OCI-LY7 (cell line): ENCODE measurements around the gene KIF9. TPM values are rescaled to one million over a fixed set of nuclear protein-coding genes. Genes with fewer than 3 reads are reported as not detected.
A peak's percentile ranks its signal among the peaks of the same experiment; 100 is the strongest.

ENCODE experiments used
- Bru-seq: library from RNA; stranded (reverse); fragments of 400-500 nt; gene quantifications from one replicate; lab custom pipeline; 2021; lab: Mats Ljungman, UMichigan
- BruChase-seq, 2 experiments: library from RNA; stranded (reverse); fragments of 400-500 nt; gene quantifications; one replicate each; lab custom pipeline; 2021; lab: Mats Ljungman, UMichigan
- BruUV-seq: library from RNA; stranded (reverse); fragments of 400-500 nt; replicated peaks from 2 replicates; lab custom pipeline; 2021; lab: Mats Ljungman, UMichigan
- CTCF ChIA-PET: fragments of 300-600 bp; sonication (Branson Sonifier 250); formaldehyde crosslinking; loops from one replicate; lab custom pipeline; 2022; ENCODE audit warnings: antibody characterized with exemption; ENCODE audit not compliant: unreplicated experiment; lab: Charles Lee
- POLR2A ChIA-PET: fragments of 300-600 bp; sonication (Branson Sonifier 250); formaldehyde crosslinking; loops from one replicate; lab custom pipeline; 2022; ENCODE audit warnings: antibody characterized with exemption; lab: Charles Lee
- DNase-seq: peaks from one replicate; pipeline ENCODE4 v3.0.0-alpha.2; 2015; ENCODE audit warnings: low spot score
- H2AFZ ChIP-seq: fragments of 200-600 bp; sonication (generic), shearing (Covaris generic); 2 replicates; pipeline ENCODE4 v1.6.1; 2014; ENCODE audit warnings: mild to moderate bottlenecking, antibody characterized with exemption, low read length, moderate library complexity
- H3K27ac ChIP-seq: fragments of 200-600 bp; sonication (generic); 2 replicates; pipeline ENCODE4 v1.5.1; 2014; ENCODE audit warnings: mixed run types, low read depth, mild to moderate bottlenecking, moderate library complexity, low read length, inconsistent platforms; ENCODE audit not compliant: poor library complexity, severe bottlenecking
- H3K36me3 ChIP-seq: fragments of 200-600 bp; sonication (generic); 2 replicates; pipeline ENCODE4 v1.6.1; 2014; ENCODE audit warnings: mild to moderate bottlenecking, antibody characterized with exemption, low read length, moderate library complexity, mixed read lengths; ENCODE audit not compliant: insufficient read depth
- H3K4me1 ChIP-seq: fragments of 200-600 bp; sonication (generic); 2 replicates; pipeline ENCODE4 v1.5.1; 2014; ENCODE audit warnings: mild to moderate bottlenecking, low read length; ENCODE audit not compliant: insufficient read depth, poor library complexity, severe bottlenecking
- H3K4me2 ChIP-seq: fragments of 200-600 bp; sonication (generic); 2 replicates; pipeline ENCODE4 v1.6.1; 2014; ENCODE audit warnings: mild to moderate bottlenecking, low read length
- H3K4me3 ChIP-seq: fragments of 200-600 bp; sonication (generic); 2 replicates; pipeline ENCODE4 v1.5.1; 2014; ENCODE audit warnings: mild to moderate bottlenecking, low read depth, low read length; ENCODE audit not compliant: poor library complexity, severe bottlenecking
- H3K79me2 ChIP-seq: fragments of 200-600 bp; sonication (generic); 2 replicates; pipeline ENCODE4 v1.6.1; 2016; ENCODE audit warnings: low read depth, mild to moderate bottlenecking, low read length, moderate library complexity, mixed read lengths; ENCODE audit not compliant: insufficient read depth
- H3K9me2 ChIP-seq: fragments of 200-600 bp; sonication (generic); 2 replicates; pipeline ENCODE4 v1.6.1; 2016; ENCODE audit warnings: mild to moderate bottlenecking, low read length, mixed read lengths; ENCODE audit not compliant: insufficient read depth
- H3K9me3 ChIP-seq: fragments of 200-600 bp; sonication (generic); 2 replicates; pipeline ENCODE4 v1.6.1; 2014; ENCODE audit warnings: mild to moderate bottlenecking, mixed run types, low read length, mixed read lengths
- H4K20me1 ChIP-seq: fragments of 200-600 bp; sonication (generic); 2 replicates; pipeline ENCODE4 v1.6.1; 2014; ENCODE audit warnings: mild to moderate bottlenecking, antibody characterized with exemption, low read length, moderate library complexity, mixed read lengths; ENCODE audit not compliant: insufficient read depth
- CTCF ChIP-seq: fragments of 200-600 bp; sonication (generic); conservative IDR thresholded peaks from 2 replicates; pipeline ENCODE4 v1.5.1; 2014; ENCODE audit warnings: mild to moderate bottlenecking, antibody characterized with exemption, low read length, moderate library complexity, mixed read lengths
- EZH2phosphoT487 ChIP-seq: fragments of 200-600 bp; sonication (generic); IDR thresholded peaks from 2 replicates; pipeline ENCODE4 v1.6.1; 2018; ENCODE audit warnings: low read depth, borderline replicate concordance, mild to moderate bottlenecking, mixed run types, antibody characterized with exemption, low read length, moderate library complexity, mixed read lengths
- intact Hi-C: fragments of 100-400 bp; cut with micrococcal nuclease; formaldehyde crosslinking; loops from one replicate; pipeline ENCODE4 v1.10.0; 2022; ENCODE audit not compliant: unreplicated experiment
- long read RNA-seq: library from polyadenylated mRNA; stranded (forward); transcript quantifications from one replicate; pipeline ENCODE4 v2.0.0, GENCODE V29; 2022
- total RNA-seq, 2 experiments: library from RNA; depleted of rRNA in 1 of 2; stranded (reverse); fragments of >200 nt in 1 of 2; shearing (Covaris generic) in 1 of 2; gene quantifications; 2 replicates each; pipeline ENCODE4 v1.2.3, GENCODE V29; 2014 to 2022

Gene KIF9
- total RNA-seq (2014; rRNA removed; shearing (Covaris generic)) (4.7 and 11.7 TPM in 2 replicates), total RNA-seq (2022) (10.1 and 11.0 TPM in 2 replicates), Bru-seq, nascent RNA (percentile 38 among the genes with signal in this experiment), BruChase-seq, experiment 1, labeled RNA remaining after a 6-hour chase (percentile 36 among the genes with signal in this experiment), BruChase-seq, experiment 2, labeled RNA remaining after a 2-hour chase (percentile 34 among the genes with signal in this experiment)
- long read RNA-seq, partial matches to known transcripts = 0 of 4 reads
- long read RNA-seq, other reads (novel, unspliced or antisense) = 1 of 4 reads

- DNase-seq = peak; percentile 97
- no peaks in the 10 kb centered on the region for H4K20me1 ChIP-seq
- peaks cover 45% of the 10 kb centered on the region for H3K79me2 ChIP-seq
- peak within 1 kb of the TSS; percentile 81 for H3K4me3 ChIP-seq
- peak within 1 kb of the TSS; percentile 94 for H3K4me2 ChIP-seq
- ChIA-PET CTCF (no interaction called here), POLR2A (interaction anchor here (0.6 to 1.5 kb wide), 3 partner anchors 9 to 782 kb away, joined by 3 to 7 read pairs (median 5); no protein-coding TSS in a partner anchor)
- peak within 1 kb of the TSS; percentile 48 for H2AFZ ChIP-seq
- H3K36me3 ChIP-seq = peaks cover 10% of the 10 kb centered on the region
- no peaks in the 10 kb centered on the region for H3K9me3 ChIP-seq
- peaks cover 45% of the 10 kb centered on the region for H3K4me1 ChIP-seq
- TF ChIP-seq EZH2phosphoT487 = no peak
- TF ChIP-seq CTCF = no peak
- no peaks in the 10 kb centered on the region for H3K9me2 ChIP-seq
- intact Hi-C loops = loop anchor here (1.0 to 5.0 kb wide), 2 partner anchors 40 to 118 kb away; partner anchors contain the start of gene SETD2
- BruUV-seq = no TSS peak
- H3K27ac ChIP-seq = peak within 1 kb of the TSS; percentile 71
Measured at GRCh38 chr3:47282424-47283192, at the start of gene KIF9, which contains the start of gene KLHL18. Gene KIF9, minus strand, starts transcription at chr3:47282799. Its CDS starts 5,425 bp downstream, at chr3:47277374. Gene KLHL18, plus strand, starts transcription at chr3:47282944. Its CDS starts 22 bp downstream, at chr3:47282966.

DNA sequence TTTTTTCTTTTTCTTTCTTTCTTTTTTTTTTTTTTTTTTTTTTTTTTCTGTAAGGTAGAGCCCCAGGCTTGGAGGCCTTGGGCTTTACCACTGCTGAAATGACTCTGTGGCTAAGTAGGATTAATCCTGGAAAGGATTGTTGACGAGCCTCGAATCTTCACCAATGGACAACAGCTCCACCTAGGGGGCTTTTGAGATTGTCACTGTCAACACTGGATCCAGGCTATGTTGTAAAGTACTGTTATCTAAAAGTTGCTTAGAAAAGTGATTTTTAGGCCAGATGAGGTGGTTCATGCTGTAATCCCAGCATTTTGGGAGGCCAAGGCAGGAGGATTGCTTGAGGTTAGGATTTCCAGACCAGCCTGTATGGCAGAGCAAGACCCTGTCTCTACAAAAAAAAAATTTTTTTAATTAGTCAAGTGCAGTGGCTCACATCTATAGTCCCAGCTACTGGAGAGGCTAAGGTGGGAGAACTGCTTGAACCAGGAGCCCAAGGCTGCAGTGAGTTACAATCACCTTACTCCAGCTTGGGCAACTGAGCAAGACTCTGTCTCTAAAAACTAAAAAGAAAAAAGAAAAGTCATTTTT lies 41.8 kb upstream of the KIF9 start:
- Histone ChIP-seq H3K27ac (no peak overlapping the region), H3K4me2 (no peak overlapping the region), H3K79me2 (no peaks in the 10 kb centered on the region), H3K36me3 (peaks cover 89% of the 10 kb centered on the region), H3K9me2 (no peaks in the 10 kb centered on the region), H3K4me3 (no peak overlapping the region), H3K9me3 (no peaks in the 10 kb centered on the region), H3K4me1 (no peaks in the 10 kb centered on the region), H4K20me1 (no peaks in the 10 kb centered on the region), H2AFZ (no peak overlapping the region)
- TF ChIP-seq EZH2phosphoT487 = no peak
- TF ChIP-seq CTCF = peak; percentile 88
- intact Hi-C loops = loop anchor here (1.0 to 5.0 kb wide), 5 partner anchors 42 to 397 kb away; partner anchors contain the start of genes KIF9, KLHL18 and SETD2
- DNase-seq = peak; percentile 81
- no TSS peak for BruUV-seq
- CTCF ChIA-PET = no interaction called here
- POLR2A ChIA-PET = interaction anchor here (0.6 to 1.0 kb wide), 2 partner anchors 97 to 837 kb away, joined by 3 to 5 read pairs; no protein-coding TSS in a partner anchor
